Activated naive CD4-positive, alpha-beta T cell treated with anti-CD3 and anti-CD28 coated beads for 36 hours (primary cell): ENCODE data around the gene DPEP3. TPM values are rescaled to one million over a fixed set of nuclear protein-coding genes. Genes with fewer than 3 reads are reported as not detected.
"Not testable (repeated sequence)": the region's sequence is repeated elsewhere in the genome, so short reads cannot be mapped to it uniquely, and the experiment has no call there.

Source experiments
- CTCF ChIA-PET: fragments of 350-600 bp; sonication (Branson Sonifier 250); formaldehyde crosslinking; loops from one replicate; lab custom pipeline; 2021; ENCODE audit warnings: antibody characterized with exemption; lab: Charles Lee
- DNase-seq: peaks from one replicate; pipeline ENCODE4 v3.0.0-alpha.2; 2020
- H3K27ac Mint-ChIP-seq: one replicate; pipeline ENCODE4 v1.8.0; 2021; ENCODE audit warnings: mild to moderate bottlenecking, mixed read lengths
- H3K27me3 Mint-ChIP-seq: one replicate; pipeline ENCODE4 v1.8.0; 2021; ENCODE audit warnings: low read depth, mixed read lengths
- H3K36me3 Mint-ChIP-seq: one replicate; pipeline ENCODE4 v1.8.0; 2021; ENCODE audit warnings: low read depth, mixed read lengths
- H3K4me1 Mint-ChIP-seq: one replicate; pipeline ENCODE4 v1.8.0; 2021; ENCODE audit warnings: low read depth, mixed read lengths
- H3K4me3 Mint-ChIP-seq: one replicate; pipeline ENCODE4 v1.8.0; 2021; ENCODE audit warnings: mild to moderate bottlenecking, moderate library complexity, mixed read lengths
- H3K9me3 Mint-ChIP-seq: one replicate; pipeline ENCODE4 v1.8.0; 2021; ENCODE audit warnings: mixed read lengths
- intact Hi-C: fragments of 100-400 bp; cut with micrococcal nuclease; formaldehyde crosslinking; loops from one replicate; pipeline ENCODE4 v1.15.1; 2023
- total RNA-seq, 2 experiments: library from RNA; stranded (reverse); gene quantifications; one replicate each; pipeline ENCODE4 v1.2.3, GENCODE V29; 2021

The DPEP3 gene
- total RNA-seq, 2 experiments from 2014 or later, result 0.19 TPM; not detected in 1

DNA sequence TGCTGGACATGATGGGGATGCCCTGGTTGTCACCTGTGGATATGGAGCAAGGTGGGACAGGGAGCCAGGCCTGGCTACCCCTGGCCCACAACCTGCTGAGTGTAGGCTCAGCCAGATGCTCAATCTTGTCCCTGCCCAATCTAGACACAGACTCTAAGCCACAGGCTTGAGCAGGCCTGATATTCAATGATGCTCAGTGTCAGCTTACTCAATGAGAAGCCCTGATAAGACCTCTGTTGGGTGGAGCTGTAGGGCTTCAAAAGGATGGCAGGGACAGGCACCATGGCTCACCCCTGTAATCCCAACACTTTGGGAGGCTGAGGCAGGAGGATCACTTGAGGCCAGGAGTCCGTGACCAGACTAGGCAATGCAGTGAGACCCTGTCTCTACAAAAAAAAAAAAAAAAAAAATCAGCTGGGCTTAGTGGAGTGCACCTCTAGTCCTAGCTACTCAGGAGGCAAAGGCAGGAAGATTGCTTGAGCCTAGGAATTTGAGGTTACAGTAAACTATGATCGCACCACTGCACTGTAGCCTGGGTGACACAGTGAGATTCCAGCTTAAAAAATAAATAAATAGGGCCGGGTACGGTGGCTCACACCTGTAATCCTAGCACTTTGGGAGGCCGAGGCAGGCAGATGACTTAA, 39.7 kb downstream of the DPEP3 start:
- CTCF ChIA-PET, result interaction anchor here (0.6 to 2.7 kb wide), 11 partner anchors 8 to 296 kb away, joined by 3 to 13 read pairs (median 5); partner anchors contain the start of gene CTRL
- Mint-ChIP-seq H3K27me3 (no peaks in the 10 kb centered on the region), H3K9me3 (no peaks in the 10 kb centered on the region), H3K4me3 (peak overlapping the region; percentile 18), H3K27ac (peak overlapping the region; percentile 36), H3K36me3 (peaks cover 19% of the 10 kb centered on the region), H3K4me1 (peaks cover 32% of the 10 kb centered on the region)
- intact Hi-C loops, result no loop called here
- no peak for DNase-seq

DNA sequence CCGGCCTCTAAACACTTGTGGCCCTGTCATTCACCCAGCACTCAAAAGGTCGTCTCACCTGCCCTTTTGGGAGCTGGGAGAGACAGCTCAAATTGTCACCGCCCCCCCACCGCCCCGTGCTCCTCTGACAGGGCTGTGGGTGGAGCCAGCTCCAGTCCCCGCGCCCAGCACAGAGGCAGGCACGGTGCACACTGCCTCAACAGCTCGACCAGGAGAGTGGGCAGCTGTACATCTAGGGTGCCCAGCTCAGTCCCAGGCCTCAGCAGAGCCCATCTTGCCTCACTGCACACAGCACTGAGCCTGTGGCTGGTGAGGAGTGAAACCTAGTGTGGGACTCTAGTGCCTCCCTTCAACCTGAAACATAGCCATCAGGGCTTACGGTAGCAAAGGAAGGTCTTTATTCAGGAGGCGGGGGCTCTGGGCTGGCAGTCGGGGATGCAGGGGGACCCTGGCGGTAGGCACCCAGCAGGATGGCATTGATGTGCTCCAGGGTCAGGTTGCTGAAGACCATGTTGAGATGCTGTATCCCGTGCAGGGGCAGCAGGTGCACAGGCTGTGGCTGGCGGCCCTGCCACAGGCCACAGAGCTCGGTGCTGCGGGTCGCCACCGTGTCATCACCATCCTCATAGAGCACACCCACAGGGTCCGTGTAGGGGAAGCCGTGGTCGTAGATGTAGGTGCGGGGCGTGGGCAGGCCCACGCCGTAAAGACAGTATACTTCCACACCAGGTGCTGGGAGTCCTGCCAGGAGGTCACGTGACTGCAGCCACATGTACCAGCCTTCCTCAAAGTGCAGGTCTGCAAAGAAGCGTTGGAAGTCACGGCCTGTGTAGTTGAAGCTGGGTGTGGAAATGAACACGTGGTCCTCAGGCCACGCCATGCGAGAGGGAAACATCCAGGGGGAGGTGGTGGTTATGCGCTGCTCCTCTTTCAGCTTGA, 40.5 kb downstream of the DPEP3 start:
- Mint-ChIP-seq H3K4me3 (peak overlapping the region; percentile 41), H3K9me3 (no peaks in the 10 kb centered on the region), H3K27me3 (no peaks in the 10 kb centered on the region)

DNA sequence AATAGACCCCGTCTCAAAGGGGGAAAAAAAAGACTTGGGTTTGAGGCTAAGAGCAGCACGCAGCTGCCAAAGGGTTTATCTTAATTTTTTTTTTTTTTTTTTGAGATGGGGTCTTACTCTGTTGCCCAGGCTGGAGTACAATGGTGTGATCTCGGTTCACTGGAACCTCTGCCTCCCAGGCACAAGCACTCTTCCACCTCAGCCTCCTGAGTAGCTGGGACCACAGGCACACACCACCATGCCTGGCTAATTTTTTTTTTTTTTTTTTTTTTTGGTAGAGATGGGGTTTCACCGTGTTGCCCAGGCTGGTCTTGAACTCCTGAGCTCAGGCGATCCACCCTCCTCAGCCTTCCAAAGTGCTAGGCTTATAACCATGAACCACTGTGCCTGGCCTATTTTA, 42.6 kb downstream of the DPEP3 start:
- intact Hi-C loops, result loop anchor here (2.0 to 5.0 kb wide), 6 partner anchors 45 to 145 kb away; partner anchors contain the start of genes DDX28, DPEP3, DUS2 and RANBP10
- Mint-ChIP-seq H3K4me1 (peaks cover 52% of the 10 kb centered on the region), H3K4me3 (peak overlapping the region; percentile 100), H3K36me3 (peaks cover 36% of the 10 kb centered on the region), H3K27ac (peak overlapping the region; percentile 94)
- H3K9me3 Mint-ChIP-seq, DNase-seq, H3K27me3 Mint-ChIP-seq: not testable (repeated sequence)
- CTCF ChIA-PET, result interaction anchor here (0.8 kb wide), 1 partner anchor 103 kb away, joined by 7 read pairs; no protein-coding TSS in a partner anchor

More for the DNA sequence above, 40.5 kb downstream of the DPEP3 start:
- peaks cover 40% of the 10 kb centered on the region for H3K4me1 Mint-ChIP-seq
- CTCF ChIA-PET, result interaction anchor here (1.1 to 2.7 kb wide), 7 partner anchors 7 to 267 kb away, joined by 4 to 13 read pairs (median 6); partner anchors contain the start of gene CTRL
- peaks cover 26% of the 10 kb centered on the region for H3K36me3 Mint-ChIP-seq
- peak; percentile 64 for DNase-seq
- H3K27ac Mint-ChIP-seq, result peak overlapping the region; percentile 36
- intact Hi-C loops, result loop anchor here (5.0 kb wide), 3 partner anchors 43 to 143 kb away; partner anchors contain the start of genes DPEP3, RANBP10 and TSNAXIP1

DNA sequence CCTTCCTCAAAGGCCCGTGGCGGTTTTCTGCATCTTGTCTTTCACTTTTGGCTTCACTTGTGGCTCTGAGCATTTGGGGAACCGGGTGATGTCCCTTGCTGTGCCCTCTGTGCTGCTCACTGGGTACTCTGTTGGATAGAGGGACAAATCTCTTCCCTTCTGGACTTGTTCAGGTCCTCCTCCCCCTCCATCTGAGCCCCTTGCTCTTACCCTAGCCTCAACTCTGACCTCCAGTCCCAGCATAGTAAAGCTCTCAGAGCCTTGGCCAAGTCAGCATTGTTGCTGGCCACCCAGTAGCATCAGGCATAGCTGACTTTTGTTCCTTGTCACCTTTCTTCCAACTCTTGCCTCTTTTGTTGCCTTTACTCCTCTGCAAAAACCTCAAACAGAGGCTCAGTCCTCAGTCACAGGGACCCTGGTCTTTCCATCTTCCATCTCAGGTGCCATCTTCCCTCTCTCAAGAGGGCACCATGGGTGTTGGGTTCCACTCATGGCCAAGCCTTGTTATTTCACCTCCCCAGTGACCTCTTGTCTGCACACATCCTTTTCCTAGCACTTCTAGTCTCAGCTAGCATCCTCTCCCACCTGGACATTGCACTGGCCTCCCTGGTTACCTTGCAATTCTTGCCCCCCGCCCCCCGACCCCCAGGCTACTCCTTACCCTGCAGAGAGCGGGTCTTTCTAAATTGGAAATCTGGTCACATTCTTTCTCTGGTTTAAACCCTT, 43.3 kb downstream of the DPEP3 start:
- Mint-ChIP-seq H3K27me3 (no peaks in the 10 kb centered on the region), H3K9me3 (no peaks in the 10 kb centered on the region), H3K4me1 (peaks cover 50% of the 10 kb centered on the region), H3K36me3 (peaks cover 36% of the 10 kb centered on the region), H3K4me3 (peak overlapping the region; percentile 100), H3K27ac (peak overlapping the region; percentile 94)
- intact Hi-C loops, result loop anchor here (1.0 to 5.0 kb wide), 8 partner anchors 45 to 277 kb away; partner anchors contain the start of genes ACD, DDX28, DPEP3 and DUS2
- peak; percentile 92 for DNase-seq
- CTCF ChIA-PET, result interaction anchor here (0.8 to 1.7 kb wide), 4 partner anchors 10 to 129 kb away, joined by 3 to 5 read pairs (median 4); partner anchors contain the start of gene EDC4

DNA sequence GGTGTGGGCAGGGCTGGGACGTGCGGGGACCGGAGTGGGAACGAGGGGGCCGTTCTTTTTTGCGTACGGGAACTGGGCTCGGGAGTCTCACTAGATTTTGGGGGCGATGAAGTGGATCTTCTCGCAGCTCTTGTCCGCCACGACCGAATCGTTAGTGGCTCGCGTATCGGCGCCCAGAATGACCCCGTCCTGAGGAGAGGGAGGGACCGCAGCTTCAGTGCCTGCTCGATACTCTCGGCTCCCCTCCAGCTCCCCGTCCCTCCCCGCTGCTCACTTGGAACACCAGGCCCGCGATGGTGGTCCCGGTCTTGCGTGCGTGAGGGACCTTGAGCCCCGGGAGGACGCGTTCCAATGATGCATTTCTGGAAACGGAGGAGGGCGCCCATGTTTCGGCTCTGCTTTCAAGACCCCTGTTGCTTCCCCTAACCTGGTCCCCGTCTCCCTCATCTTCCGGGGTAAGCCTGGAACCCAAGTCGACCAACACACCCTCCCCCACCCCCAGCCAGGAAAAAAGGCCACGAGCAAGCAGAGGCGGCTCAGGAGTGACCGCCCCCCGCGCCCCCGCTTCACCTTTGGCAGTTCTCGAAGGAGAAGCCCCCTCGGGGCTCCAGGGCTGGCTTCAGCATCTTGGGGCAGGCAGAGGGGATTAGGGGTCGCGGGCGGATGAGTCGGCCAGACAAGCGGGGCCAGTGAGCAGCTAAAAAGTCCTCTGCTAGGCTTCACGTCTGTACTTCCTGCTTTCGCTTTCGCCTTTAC, 44.0 kb downstream of the DPEP3 start, which contains the start of gene PSMB10:
TSS of gene PSMB10 (minus strand) at position 727 of the 756 bp plus-strand sequence. CDS start at position 626, 101 bp downstream.
- Mint-ChIP-seq H3K4me3 (peak within 1 kb of the TSS; percentile 100), H3K9me3 (no peaks in the 10 kb centered on the region), H3K36me3 (peaks cover 39% of the 10 kb centered on the region), H3K4me1 (peaks cover 44% of the 10 kb centered on the region), H3K27ac (peak within 1 kb of the TSS; percentile 94), H3K27me3 (no peaks in the 10 kb centered on the region)
- CTCF ChIA-PET, result interaction anchor here (0.6 to 2.6 kb wide), 11 partner anchors 10 to 415 kb away, joined by 3 to 12 read pairs (median 4); partner anchors contain the start of gene EDC4
- DNase-seq, result peak; percentile 62
- intact Hi-C loops, result loop anchor here (1.0 to 5.0 kb wide), 8 partner anchors 46 to 276 kb away; partner anchors contain the start of genes ACD, DDX28, DPEP3 and DUS2

DNA sequence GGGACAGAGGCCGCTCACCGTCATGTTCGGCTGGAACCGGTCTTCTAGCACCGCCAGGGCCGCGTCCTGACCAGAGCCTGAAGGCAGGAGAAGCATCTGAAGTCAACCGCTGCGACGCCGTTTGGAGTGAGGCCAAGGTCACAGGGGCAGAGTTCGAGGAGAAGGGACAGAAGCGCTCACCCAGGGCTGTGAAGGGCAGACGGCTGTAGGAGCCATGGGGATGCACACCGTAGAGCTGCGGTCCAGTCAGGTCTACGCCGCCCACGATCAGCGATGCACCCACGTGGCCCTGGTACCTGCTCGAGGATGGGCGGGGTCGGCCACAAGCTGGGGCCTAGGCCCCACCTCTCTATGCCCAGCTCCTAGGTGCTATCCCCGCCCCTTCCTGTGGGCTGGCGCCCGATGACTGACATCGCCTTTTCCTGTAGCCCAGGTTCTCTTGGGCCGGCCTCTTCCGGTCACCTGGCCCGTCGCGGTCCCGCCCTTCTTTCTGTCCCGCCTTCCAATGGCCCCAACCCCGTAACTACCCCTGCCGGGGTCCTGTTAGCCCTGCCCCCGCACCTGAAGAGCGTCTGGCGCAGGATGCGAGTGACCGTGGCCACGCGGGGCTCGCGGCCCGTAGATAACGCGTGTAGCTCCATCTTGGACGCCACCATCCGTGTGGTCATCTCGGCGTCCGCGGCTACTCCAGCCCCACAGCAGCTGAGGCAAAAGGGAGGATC, 44.7 kb downstream of the DPEP3 start:
- peak; percentile 98 for DNase-seq
- Mint-ChIP-seq H3K27ac (peak overlapping the region; percentile 94), H3K27me3 (no peaks in the 10 kb centered on the region), H3K36me3 (peaks cover 40% of the 10 kb centered on the region), H3K9me3 (no peaks in the 10 kb centered on the region), H3K4me3 (peak overlapping the region; percentile 100), H3K4me1 (peaks cover 41% of the 10 kb centered on the region)
- CTCF ChIA-PET, result interaction anchor here (1.0 to 2.6 kb wide), 8 partner anchors 52 to 415 kb away, joined by 3 to 12 read pairs (median 4); partner anchors contain the start of gene EDC4
- intact Hi-C loops, result loop anchor here (1.0 to 5.0 kb wide), 15 partner anchors 17 to 414 kb away; partner anchors contain the start of genes ACD, CTCF, DDX28 and DPEP3

DNA sequence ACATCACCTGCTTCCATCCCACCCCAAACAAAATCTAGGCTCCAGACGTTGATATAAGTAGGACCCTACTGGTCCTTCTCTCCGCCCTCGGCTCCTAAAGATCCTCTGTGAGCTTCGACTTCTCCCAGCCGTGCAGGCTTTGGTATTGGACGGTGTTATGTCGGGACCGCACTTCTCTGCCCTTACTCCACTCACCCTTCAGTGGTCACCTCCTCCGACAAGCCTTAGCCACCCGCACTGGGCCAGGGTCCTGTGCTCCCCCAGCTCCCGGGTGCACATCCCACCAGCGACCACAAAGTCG, 45.2 kb downstream of the DPEP3 start:
- H3K9me3 Mint-ChIP-seq, result no peaks in the 10 kb centered on the region
- intact Hi-C loops, result loop anchor here (1.0 to 5.0 kb wide), 10 partner anchors 17 to 414 kb away; partner anchors contain the start of genes CTCF, DPEP3, NUTF2 and PSKH1
- H3K27ac Mint-ChIP-seq, result peak overlapping the region; percentile 94
- peaks cover 40% of the 10 kb centered on the region for H3K36me3 Mint-ChIP-seq
- no peak for DNase-seq
- peaks cover 37% of the 10 kb centered on the region for H3K4me1 Mint-ChIP-seq
- H3K4me3 Mint-ChIP-seq, result peak overlapping the region; percentile 100
- no peaks in the 10 kb centered on the region for H3K27me3 Mint-ChIP-seq
- CTCF ChIA-PET, result interaction anchor here (1.0 to 2.6 kb wide), 8 partner anchors 51 to 414 kb away, joined by 3 to 12 read pairs (median 4); partner anchors contain the start of gene EDC4

DNA sequence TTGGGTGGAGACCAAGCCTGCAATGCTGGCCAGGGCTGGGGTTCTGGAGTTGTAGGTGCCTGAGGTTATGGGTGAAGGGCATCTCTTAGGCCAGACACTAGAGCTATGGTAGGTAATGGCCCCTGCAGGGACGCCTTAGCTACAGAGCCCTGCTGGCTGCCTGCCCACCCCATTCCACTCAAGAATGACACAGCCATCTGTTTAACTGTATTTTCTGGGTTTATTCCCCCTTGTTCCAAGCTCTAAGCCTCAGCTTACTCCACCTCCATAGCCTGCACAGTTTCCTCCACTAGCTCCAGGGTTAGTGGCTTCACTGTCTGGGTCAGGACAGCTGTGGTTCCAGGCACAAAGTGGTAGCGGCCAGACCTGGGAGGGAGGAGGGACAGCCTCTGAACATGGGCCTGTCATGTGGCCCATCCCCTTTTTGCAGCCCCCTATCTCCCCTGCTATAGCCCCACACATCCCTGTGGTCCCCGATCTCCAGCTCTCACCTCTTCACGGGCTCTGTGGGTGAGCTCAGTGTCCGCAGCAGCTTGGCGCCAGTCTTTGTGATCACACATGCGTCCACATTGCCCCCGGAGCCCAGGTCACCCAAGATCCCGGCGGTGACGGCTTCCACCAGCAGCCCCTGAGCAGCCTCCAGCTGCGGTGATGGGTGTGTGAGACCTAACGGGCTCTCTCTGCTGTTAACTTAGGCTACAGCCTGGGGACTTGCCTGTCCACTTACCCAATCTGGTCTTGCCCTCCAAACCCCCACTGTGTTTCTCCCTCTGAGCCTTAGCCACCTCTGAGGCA, 45.8 kb downstream of the DPEP3 start:
- peak overlapping the region; percentile 94 for H3K27ac Mint-ChIP-seq
- H3K4me3 Mint-ChIP-seq, result peak overlapping the region; percentile 100
- H3K36me3 Mint-ChIP-seq, result peaks cover 37% of the 10 kb centered on the region
- H3K27me3 Mint-ChIP-seq, result no peaks in the 10 kb centered on the region
- CTCF ChIA-PET, result interaction anchor here (0.8 to 2.6 kb wide), 3 partner anchors 51 to 118 kb away, joined by 3 to 12 read pairs (median 4); no protein-coding TSS in a partner anchor
- intact Hi-C loops, result loop anchor here (1.0 to 5.0 kb wide), 10 partner anchors 16 to 413 kb away; partner anchors contain the start of genes CTCF, DPEP3, NUTF2 and PSKH1
- no peak for DNase-seq
- H3K4me1 Mint-ChIP-seq, result peaks cover 31% of the 10 kb centered on the region
- no peaks in the 10 kb centered on the region for H3K9me3 Mint-ChIP-seq

DNA sequence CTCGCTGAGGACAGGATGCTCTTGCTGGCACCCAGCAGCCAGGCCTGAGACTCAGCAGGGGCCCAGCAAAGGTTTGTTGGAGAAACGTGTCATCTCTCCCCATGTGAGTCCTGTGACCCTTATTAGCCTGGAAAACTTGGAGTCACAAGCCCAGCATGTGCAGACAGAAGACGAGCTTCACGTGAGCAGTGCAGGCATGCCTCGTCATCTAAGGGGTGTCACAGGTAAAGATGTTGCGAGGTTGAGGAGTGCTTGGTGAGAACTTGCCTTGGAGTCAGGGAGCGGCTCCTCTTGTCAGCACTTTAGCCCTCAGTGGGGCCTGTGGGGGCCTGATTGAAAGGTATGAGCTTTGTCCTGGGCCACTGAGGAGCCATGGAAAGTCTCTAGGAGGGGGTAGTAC, 46.5 kb downstream of the DPEP3 start:
- DNase-seq, result no peak
- intact Hi-C loops, result loop anchor here (2.0 kb wide), 1 partner anchor 295 kb away; no protein-coding TSS in a partner anchor
- Mint-ChIP-seq H3K27ac (peak overlapping the region; percentile 42), H3K9me3 (no peaks in the 10 kb centered on the region), H3K4me3 (no peak overlapping the region), H3K4me1 (peaks cover 27% of the 10 kb centered on the region), H3K27me3 (no peaks in the 10 kb centered on the region), H3K36me3 (peaks cover 35% of the 10 kb centered on the region)
- CTCF ChIA-PET, result interaction anchor here (0.6 to 2.6 kb wide), 3 partner anchors 91 to 117 kb away, joined by 3 to 12 read pairs (median 3); no protein-coding TSS in a partner anchor
